Stimulated activated CD8-positive, alpha-beta memory T cell treated with anti-CD3 and anti-CD28 coated beads, Interleukin-15, amount 100 ng/mL, for 4 hours (primary cell): ENCODE data around the gene NCOA6.
A peak's percentile ranks its signal among the peaks of the same experiment; 100 is the strongest.

Source experiments
- DNase-seq, 2 donors: peaks; one replicate each; pipeline ENCODE4 v3.0.0-alpha.2; 2020; ENCODE audit warnings: low read depth in 2 of 2

Gene NCOA6

DNA sequence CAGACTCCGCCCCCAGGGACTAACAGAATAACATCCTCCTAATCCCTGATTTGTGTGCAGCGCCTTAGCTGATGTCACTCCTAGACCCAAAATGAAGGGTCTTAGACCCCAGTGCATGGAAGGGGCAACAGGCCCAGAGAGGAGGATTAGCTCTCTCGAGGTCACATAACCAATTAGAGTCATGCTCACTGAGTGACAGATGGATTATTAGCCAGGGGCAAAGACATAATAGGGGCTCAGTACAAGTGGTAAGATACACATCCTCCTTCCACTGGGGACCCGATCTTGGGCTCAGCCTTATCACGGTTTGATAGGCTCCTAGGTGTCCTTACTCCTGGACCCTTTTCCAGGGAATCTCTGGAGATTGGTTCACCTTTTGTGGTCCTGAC lies 120.4 kb downstream of the NCOA6 start:
- no peak for DNase-seq

DNA sequence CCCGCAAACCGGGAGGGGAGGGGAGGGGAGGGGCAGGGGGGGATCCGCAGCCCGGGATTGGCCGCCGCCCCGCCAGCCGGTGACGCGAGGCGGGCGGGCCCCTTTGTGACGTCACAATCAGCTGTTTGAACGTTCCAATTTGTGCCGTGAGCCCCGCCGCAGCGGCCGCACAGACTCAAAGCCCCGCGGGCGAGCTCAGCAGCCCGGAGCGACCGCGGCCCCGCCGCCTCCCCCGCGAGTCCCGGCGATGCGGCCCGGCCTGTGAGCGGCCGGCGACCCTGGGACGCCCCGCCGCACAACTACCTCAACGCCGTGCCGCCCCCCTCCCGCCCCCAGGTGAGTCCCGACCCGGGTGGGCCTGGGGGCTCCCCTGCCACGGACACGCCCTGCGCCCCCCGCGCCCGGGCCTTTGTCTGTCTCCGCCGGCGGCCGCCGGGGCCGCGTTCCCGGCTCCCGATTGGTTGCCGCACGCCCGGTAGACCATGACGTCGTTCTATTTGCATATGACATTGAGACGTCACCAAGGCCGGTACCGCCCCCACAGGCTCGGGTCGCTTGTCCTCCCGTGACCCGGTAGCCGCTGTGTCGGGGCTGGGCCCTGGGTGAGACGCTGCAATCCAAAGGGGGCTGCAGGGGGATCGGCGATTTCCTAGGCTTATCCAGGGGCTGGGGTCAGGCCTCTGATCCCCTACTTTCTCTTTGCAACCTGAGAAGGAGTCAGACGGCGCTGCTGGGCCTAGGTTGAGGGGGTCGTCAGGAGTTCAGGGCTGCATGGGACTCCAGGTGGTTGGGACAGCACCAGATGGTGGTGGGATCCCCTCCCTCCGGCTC lies 121.1 kb downstream of the NCOA6 start, which contains the start of gene TP53INP2:
TSS of gene TP53INP2 (plus strand) at position 168 of the 831 bp plus-strand sequence. CDS start 4,396 bp downstream, outside the sequence.
- DNase-seq = peak; percentile 65 to 68

DNA sequence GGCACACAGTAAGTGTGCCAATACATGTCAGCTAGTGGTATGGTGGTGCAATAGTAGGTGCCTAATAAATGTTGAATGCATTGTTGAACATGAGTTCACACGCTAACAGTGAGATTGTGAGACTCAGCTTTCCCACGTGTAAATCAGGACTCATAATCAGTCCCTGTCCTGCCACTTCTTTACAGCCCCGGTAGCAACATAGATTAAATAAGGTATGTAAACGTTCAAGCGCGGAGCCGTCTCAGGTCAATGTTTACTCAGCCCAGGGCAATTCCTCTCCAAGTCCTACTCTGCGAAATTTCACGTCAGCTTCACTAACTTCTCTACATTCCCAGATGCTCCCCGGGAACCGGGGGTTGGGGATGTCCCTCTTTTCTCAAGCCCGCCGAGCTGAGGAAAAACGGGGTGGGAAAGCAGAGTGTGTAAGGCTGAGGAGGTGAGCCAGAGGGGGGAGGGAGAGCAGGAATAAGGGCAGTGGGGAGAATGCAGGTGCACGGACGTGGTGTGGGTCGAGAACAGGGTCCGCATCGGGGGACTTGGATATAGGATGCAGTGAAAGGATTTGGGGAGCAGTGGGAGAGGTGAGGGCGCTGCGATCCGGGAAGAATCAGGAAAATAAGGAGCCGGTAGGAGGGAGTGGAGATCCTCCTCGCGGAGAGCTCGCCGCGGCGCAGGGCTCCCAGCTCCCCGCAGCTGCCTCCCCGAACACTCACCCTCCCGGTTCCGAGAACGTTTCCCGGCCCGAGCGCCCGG lies 121.9 kb downstream of the NCOA6 start:
- DNase-seq = peak in 1 of 2 donors; percentile 6

DNA sequence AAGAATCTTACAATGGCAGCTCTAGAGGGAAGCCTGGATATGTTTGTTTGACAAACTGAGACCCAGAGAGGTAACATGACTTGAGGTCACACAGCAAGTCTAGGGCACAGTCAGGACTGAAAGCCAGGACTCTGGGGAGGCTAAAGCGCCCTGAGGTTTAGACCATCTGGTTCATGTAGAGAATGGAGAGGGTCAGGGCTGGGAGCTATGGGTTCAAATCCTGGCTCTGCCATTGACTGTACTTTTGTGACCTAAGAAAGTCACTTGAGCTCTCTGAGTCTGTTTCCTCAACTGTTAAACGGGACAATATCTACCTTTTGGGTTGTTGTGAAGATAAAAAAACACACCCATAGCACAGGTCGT lies 122.4 kb downstream of the NCOA6 start:
- DNase-seq = no peak

DNA sequence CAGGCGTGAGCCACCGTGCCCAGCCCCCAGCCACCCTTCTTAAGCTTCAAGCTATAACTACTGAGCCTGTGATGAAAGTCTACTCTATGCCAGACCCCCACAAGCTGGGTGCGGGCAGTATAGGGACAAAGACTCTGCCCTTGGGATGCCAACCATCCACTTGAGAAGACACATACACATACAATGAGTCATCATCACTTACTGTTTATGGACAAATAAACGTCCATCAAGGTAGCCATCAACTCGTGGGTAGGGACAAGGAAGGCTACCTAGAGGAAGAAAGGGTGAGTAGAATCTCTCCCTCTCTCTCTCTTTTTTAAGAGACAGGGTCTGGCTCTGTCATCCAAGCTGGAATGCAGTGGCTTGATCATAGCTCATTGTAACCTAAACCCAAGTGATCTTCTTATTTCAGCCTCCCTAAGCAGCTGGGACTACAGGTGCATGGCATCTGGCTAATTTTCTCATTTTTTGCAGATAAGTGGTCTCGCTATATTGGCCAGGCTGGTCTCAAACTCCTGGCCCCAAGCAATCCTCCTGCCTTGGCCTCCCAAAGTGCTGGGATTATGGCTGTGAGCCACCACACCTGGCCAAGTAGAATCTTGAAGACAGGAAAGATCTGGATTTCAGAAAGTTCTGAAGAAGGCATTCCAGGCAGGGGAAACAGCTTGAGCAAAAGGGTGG lies 123.9 kb downstream of the NCOA6 start:
- DNase-seq = no peak

DNA sequence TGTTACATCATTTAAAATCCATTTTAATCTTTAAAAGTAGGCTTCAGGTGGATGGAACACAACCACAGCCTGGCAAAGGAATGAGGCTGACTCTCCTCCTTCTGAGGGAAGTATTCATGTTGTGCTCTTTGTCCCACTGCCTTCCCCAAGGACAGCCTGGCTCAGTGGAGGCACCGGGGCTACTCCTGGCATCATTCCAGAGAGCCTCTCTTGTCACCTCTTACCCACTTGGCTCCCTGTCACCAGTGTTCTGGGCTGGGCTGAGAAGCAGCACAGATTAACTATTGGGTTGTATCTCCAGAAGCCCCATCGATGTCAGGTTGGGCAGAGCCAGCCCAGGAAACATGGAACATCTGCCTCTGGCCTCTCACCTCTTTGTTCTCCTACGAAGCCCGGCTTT lies 132.0 kb downstream of the NCOA6 start:
- no peak for DNase-seq

DNA sequence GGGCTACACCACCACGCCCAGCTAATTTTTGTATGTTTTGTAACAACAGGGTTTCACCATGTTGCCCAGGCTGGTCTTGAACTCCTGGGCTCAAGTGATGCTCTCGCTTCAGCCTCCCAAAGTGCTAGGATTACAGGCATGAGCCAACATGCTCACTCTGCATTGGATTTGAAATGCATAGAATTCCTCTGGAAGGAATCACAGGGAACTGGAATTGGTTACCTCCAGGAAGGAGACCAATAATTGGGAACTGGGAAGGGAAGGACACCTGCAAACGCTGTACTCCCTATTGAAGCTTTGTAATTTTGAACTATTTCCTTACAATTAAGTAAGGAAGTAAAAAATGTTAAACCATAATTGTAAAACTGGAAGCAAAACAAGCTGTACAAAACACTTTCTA lies 133.6 kb downstream of the NCOA6 start:
- no peak for DNase-seq

DNA sequence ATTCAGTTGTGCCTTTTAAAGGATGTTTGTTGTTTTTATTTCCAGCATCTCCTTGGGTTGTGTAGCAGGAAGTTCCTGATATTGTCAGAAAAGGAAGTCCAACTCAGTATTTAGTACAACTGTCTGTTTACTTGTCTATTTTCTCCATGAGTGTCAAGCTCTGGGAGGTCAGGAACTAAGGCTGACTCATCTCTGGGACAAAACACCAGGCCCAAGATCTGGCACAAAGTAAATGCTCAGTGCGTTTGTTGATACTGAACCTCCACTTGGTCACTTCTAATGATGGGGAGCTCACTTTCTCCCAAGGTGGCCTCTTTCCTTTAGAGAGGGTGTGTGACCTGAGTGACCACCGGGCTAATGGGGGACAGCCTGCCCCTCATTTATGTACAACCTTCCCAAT lies 136.0 kb downstream of the NCOA6 start:
- DNase-seq = no peak

DNA sequence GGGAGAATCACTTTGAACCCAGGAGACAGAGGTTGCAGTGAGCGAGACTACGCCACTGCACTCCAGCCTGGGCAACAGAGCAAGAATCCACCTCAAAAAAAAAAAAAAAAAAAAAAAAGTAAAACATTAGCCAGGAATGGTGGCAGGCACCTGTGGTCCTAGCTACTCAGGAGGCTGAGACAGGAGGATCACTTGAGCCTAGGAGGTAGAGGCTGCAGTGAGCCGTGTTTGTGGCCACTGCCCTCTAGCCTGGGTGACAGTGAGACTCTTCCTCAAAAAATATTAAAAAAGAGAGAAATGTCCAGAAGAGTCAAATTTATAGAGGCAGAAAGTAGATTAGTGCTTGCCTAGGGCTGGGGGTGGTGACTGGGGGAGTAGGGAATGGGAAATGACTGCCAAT lies 141.8 kb downstream of the NCOA6 start:
- DNase-seq = no peak

DNA sequence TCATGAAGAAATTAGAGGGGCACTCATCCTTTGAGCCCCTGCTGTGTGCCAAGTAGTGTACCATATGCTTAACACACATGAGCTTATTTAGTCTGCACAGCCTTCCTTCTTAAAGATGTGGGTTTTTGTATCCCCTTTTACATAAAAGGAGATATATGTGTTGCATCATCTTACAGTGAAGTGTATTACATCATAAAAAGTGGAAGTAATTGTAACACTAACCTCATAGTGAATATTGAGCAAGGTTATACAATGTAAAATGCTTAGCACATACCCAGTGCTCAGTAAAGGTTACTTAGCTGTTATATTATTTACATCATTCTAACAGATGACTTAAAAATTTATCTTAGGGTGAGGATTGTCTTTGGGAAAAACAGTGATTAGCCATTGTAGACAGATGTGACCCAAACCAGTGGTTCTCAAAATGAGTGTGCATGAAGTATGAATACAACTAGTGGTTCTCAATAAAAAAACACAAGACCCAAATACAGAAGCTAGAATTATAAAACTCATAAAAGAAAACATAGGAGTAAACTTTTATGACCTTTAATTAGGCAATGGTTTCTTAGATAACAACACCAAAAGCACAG lies 144.8 kb downstream of the NCOA6 start:
- DNase-seq = no peak

DNA sequence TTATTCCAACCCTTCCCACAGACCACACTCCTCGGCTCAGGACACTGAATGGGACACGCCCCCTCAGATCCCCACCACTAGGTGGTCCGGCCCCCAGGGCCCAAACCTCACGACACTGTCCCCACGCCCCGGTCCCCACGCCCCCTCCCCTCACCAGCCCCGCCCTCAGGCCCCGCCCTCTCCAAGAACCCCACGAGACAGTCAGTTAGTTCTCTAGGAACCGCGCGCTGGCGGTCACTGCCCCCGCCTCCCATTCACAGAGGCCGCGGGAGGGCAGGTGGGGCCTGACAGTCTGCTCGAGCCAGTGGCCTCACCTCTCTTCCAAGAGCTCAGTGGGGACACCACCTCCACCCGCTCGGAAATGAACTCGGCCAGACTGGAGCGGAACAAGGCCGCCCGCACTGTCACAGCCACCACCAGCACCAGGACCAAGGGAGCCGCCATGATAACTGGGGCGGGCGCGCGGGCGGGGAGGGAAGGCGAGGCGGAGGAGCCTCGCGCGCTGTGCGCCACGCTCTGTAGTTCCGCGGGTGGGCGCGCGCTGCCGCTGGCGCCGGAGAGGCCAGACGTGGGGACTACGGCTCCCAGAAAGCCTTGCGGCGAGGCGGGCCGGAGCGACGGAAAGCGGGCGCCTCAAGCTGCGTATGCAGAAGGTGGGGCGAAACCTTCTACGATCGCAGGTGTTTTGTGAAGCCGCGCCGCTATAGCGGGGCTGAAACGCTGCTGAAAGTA lies 148.6 kb downstream of the NCOA6 start, which contains the start of gene PIGU:
TSS of gene PIGU (minus strand) at position 451 of the 732 bp plus-strand sequence. CDS start at position 444, 7 bp downstream.
- peak; percentile 93 to 94 for DNase-seq

DNA sequence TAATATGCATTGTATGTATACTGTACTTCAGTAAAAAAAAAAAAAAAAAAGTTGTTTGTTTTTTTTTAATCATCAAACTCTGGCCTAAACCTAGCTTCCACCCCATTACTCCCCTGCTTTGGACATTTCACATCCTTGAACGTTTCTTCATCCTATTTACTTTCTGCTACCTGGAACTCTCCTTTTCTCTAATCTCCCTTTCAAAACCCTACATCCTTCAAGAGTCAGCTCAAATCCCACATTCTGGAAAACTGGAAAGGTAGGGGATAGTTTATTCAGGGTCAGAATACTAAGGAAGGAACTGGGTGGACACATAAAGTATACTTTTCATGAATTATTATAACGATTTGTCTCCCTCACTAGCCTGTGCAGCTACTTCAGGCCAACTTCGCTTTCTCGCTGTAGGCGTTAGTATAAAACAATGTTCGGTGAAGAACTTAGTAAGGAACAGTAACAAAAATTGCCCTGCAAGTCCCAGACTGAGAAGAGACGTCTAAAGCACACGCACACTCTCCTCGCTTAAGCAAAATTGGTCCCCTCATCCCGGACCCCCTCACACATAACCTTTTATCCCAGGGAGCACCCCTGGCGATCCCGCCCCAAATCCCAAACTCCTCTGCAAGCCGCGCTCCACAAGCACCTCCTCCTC lies 149.3 kb downstream of the NCOA6 start:
- no peak for DNase-seq

DNA sequence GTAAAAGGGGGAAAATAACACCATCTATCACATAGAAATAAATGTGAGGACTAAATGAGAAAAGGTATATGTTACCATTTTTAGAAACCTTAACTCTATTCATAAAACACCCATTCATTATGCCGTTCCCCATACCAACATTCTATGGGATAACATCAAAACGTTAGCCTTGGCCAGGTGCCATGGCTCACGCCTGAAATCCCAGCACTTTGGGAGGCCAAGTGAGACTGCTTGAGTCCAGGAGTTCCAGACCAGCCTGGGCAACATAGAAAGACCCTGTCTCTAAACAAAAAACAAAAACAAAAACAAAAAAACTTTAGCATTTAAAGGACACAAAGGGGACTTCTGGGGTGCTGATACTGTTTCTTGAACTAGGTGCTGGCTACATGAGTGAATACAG lies 149.9 kb downstream of the NCOA6 start:
- no peak for DNase-seq

DNA sequence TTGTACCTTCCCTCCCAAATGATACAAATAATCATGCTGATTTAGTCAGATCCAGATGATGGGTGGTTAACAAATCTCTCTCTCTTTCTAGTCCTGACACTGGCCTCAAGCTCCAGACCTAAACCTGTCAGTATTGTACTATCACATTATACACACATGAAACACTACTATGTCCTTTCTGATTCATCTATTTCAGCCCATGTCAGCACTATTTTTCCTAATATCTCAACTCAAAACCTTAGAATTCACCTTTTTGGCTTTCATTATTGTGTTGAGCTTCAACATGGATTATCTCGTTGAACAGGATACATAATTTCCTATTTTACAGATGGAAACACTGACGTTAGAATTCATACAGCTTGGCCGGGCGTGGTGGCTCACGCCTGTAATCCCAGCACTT lies 152.0 kb downstream of the NCOA6 start:
- DNase-seq = no peak

DNA sequence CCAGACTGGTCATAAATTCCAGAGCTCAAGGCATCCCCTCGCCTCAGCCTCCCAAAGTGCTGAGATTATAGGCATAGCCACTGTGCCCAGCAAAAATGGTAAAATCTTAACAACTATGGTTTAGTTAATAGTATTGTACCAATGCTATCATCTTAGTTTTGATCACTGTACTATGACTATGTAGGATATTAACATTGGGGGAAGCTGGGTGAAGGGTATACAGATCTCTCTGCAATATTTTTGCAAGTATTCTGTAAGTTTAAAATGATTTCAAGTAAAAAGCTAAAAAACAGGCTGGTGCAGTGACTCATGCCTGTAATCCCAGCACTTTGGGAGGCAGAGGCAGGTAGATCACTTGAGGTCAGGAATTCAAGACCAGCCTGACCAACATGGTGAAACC lies 156.4 kb downstream of the NCOA6 start:
- no peak for DNase-seq
